Measurements from ENCODE around the gene ST6GALNAC4. TPM values are rescaled to one million over a fixed set of nuclear protein-coding genes. Genes with fewer than 3 reads are reported as not detected.

Gene ST6GALNAC4
- total and polyA plus RNA-seq, 3 donors from 2014 or later, result 10.3 to 24.7 (median 18.8) TPM

DNA sequence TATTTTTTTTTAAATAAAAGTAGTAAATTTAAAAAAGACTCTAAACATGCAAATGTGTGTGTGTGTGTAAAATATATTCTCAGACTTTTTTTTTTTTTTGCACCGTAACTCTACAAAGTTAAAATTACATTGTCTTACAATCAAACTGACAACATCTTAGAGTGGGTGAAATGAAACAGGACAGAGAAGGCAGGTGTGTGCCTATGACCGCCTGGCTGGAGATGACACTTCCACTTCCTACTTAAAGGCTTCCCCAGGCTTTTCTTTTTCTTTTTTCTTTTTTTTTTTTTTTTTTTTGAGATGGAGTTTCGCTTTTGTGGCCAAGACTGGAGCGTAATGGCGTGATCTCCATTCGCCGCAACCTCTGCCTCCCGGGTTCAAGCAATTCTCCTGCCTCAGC lies 36.7 kb downstream of the ST6GALNAC4 start:
- TF ChIP-seq CTCF (IDR thresholded peaks at IDR 0.05), result no peak
- TF ChIP-seq POLR2A (IDR thresholded peaks at IDR 0.05), result no peak
- no peaks in the 10 kb centered on the region for H3K27me3 ChIP-seq
- H3K9me3 ChIP-seq, result no peaks in the 10 kb centered on the region
- peaks cover 40% of the 10 kb centered on the region for H3K4me1 ChIP-seq
- intact Hi-C loops (cut with DNase I; ENCODE audit: low total_unique reads), result no loop called here
- no peak for DNase-seq
- no peak overlapping the region for H3K4me3 ChIP-seq
- 69 to 73% methylated on average over 8 of the region's 8 CpGs for WGBS, 2 donors
- H3K27ac ChIP-seq, result no peak overlapping the region
- H3K36me3 ChIP-seq (ENCODE audit: low read depth, missing control alignments), result no peaks in the 10 kb centered on the region

- intact Hi-C loops (cut with DNase I; ENCODE audit: low total_unique reads), result loop anchor here (10.0 kb wide), 1 partner anchor 144 kb away; the partner anchor contains the start of gene TOR2A
- DNase-seq, result no peak
- 54 to 68% methylated on average over 7 to 8 of the region's 8 CpGs for WGBS, 2 donors
- no peak overlapping the region for H3K4me3 ChIP-seq
- no peak overlapping the region for H3K27ac ChIP-seq
- H3K9me3 ChIP-seq, result no peaks in the 10 kb centered on the region
- no peaks in the 10 kb centered on the region for H3K27me3 ChIP-seq
- peaks cover 41% of the 10 kb centered on the region for H3K4me1 ChIP-seq
- no peak for TF ChIP-seq CTCF (IDR thresholded peaks at IDR 0.05)
- no peak for TF ChIP-seq POLR2A (IDR thresholded peaks at IDR 0.05)
- no peaks in the 10 kb centered on the region for H3K36me3 ChIP-seq (ENCODE audit: low read depth, missing control alignments)
Measured at GRCh38 chr9:127878652-127879390, 38.0 kb downstream of the ST6GALNAC4 start.

DNA sequence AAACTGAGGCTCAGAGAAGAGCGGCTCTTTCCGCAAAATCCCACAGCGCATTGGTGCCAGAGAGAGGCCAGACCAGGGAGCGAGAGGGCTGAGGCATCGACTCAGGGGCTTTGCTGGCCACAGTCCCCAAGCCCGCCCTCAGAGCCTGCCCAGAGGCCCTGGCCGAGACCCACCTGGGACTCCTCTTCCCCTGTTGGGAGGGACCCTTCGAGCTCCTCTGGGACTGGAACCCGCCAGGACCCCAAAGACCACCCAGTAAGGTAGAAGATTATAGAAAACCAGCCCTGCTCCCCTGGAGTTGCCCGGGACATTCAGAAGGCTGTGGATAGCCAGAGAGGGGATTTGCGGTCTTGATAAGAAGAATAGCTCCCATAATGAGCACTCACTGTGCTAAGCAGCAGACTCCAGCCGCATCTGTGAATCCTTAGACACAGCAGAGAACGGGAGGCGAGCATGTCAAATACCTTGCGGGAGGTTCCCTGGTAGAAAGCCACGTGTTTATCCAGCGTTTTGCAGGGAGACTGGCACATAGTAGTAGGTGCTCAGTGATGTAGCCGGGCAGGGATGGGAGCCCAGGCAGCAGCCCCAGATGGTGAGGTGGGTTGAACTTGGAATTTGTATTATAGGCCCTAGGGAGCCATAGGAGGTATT lies 38.7 kb downstream of the ST6GALNAC4 start:
- Histone ChIP-seq H3K4me1 (peaks cover 46% of the 10 kb centered on the region), H3K36me3 (ENCODE audit: low read depth, missing control alignments) (no peaks in the 10 kb centered on the region), H3K27me3 (no peaks in the 10 kb centered on the region), H3K9me3 (no peaks in the 10 kb centered on the region), H3K27ac (peak overlapping the region; percentile 1 to 35), H3K4me3 (peak overlapping the region; percentile 62 to 74)
- DNase-seq, result no peak
- intact Hi-C loops (cut with DNase I; ENCODE audit: low total_unique reads), result loop anchor here (10.0 kb wide), 1 partner anchor 143 kb away; the partner anchor contains the start of gene TOR2A
- no peak for TF ChIP-seq CTCF (IDR thresholded peaks at IDR 0.05)
- no peak for TF ChIP-seq POLR2A (IDR thresholded peaks at IDR 0.05)
- WGBS, 2 donors, result 7 to 18% methylated on average over 18 of the region's 18 CpGs

- intact Hi-C loops (cut with DNase I; ENCODE audit: low total_unique reads), result loop anchor here (10.0 kb wide), 1 partner anchor 143 kb away; the partner anchor contains the start of gene TOR2A
- H3K27me3 ChIP-seq, result no peaks in the 10 kb centered on the region
- 0% methylated on average over 6 to 39 of the region's 44 CpGs for WGBS, 2 donors
- H3K4me1 ChIP-seq, result peaks cover 46% of the 10 kb centered on the region
- peak; percentile 92 for DNase-seq
- TF ChIP-seq CTCF (IDR thresholded peaks at IDR 0.05), result no peak
- TF ChIP-seq POLR2A (IDR thresholded peaks at IDR 0.05), result peak; percentile 26
- H3K27ac ChIP-seq, result peak within 1 kb of the TSS; percentile 24 to 35
- H3K4me3 ChIP-seq, result peak within 1 kb of the TSS; percentile 62 to 74
- no peaks in the 10 kb centered on the region for H3K36me3 ChIP-seq (ENCODE audit: low read depth, missing control alignments)
- H3K9me3 ChIP-seq, result no peaks in the 10 kb centered on the region
Measured at GRCh38 chr9:127877566-127877998, 39.3 kb downstream of the ST6GALNAC4 start, which contains the start of gene AK1. Gene AK1, minus strand, starts transcription at chr9:127877675. Its CDS starts 3,058 bp downstream, at chr9:127874617.
